Stimulated activated CD4-positive, alpha-beta T cell treated with anti-CD3 and anti-CD28 coated beads, Interleukin-12 subunit alpha, Interleukin-12 subunit beta, amount 100 ng/mL, for 24 hours (primary cell): ENCODE results near the gene DDIT3.

Experiments used
- DNase-seq, 2 experiments: peaks; one replicate each; pipeline ENCODE4 v3.0.0-alpha.2; 2020; ENCODE audit warnings: low read depth in 2 of 2

DDIT3 gene

DNA sequence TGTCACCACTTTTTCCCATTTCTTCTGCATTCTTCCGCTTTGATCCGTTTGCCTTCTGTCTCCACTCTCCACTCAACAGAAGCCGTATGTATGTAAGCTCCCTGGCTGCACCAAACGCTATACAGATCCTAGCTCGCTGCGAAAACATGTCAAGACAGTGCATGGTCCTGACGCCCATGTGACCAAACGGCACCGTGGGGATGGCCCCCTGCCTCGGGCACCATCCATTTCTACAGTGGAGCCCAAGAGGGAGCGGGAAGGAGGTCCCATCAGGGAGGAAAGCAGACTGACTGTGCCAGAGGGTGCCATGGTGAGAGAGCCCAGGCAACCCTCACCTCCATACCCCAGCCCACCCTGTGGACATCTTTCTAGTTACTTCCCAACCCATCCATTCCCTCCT, 52.4 kb downstream of the DDIT3 start:
- DNase-seq: no peak

DNA sequence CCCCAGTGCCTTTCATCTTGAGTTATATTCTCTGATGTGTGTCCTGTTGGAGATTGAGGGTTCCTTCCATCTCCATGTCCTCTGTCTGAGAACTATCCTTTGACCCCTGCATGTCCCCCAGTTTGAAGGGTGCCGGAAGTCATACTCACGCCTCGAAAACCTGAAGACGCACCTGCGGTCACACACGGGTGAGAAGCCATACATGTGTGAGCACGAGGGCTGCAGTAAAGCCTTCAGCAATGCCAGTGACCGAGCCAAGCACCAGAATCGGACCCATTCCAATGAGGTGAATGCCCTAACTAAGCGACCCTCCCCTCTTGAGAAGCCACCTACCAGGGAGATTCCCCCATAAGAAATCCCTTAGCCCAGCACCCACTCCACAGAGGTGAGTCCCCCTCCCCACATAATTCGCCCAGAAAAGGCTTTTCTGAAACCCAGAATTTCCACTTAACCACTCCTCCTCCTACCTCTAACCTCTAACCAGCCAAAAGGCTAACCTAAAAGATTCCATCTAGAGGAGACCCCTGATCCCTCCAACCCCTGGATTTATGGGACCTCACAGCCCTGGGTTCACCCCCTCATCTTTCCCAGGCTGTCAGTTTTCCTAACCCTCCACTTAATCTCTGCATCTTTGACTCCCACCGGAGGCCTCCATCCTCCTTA, 53.0 kb downstream of the DDIT3 start:
- no peak for DNase-seq
